A673 (cell line): ENCODE results near the gene DCP2.

ENCODE experiments used
- CTCF ChIP-seq: fragments of 300-800, 200-600 bp; sonication (generic); conservative IDR thresholded peaks from 2 replicates; pipeline ENCODE4 v1.5.1; 2017; ENCODE audit warnings: low read depth, mild to moderate bottlenecking, antibody characterized with exemption, low read length, moderate library complexity, mixed read lengths
- EZH2 ChIP-seq: fragments of 200-600 bp; sonication (generic); IDR thresholded peaks from 2 replicates; pipeline ENCODE4 v1.6.1; 2017; ENCODE audit warnings: borderline replicate concordance, low read depth, mild to moderate bottlenecking, mixed read lengths, antibody characterized with exemption, low read length; ENCODE audit not compliant: poor library complexity, severe bottlenecking

GRCh38 chr5:113058706-113059226 lies 82.2 kb downstream of the DCP2 start:
- TF ChIP-seq CTCF (no peak), EZH2 (no peak)
